22Rv1 (cell line): Measurements from ENCODE around the gene CETP.

ENCODE experiments used
- H3K27ac ChIP-seq: fragments of 450-650 bp; 2 replicates; pipeline ENCODE4 v1.5.1; 2017
- ZFX ChIP-seq: fragments of 450-650 bp; IDR thresholded peaks from 2 replicates; pipeline ENCODE4 v1.6.1; 2017; ENCODE audit warnings: antibody characterized with exemption, borderline replicate concordance
- TF ChIP-seq, protein P1 (sequence below): fragments of 450-650 bp; IDR thresholded peaks from 2 replicates; pipeline ENCODE4 v1.5.1; 2017; ENCODE audit warnings: mild to moderate bottlenecking

Gene CETP

DNA sequence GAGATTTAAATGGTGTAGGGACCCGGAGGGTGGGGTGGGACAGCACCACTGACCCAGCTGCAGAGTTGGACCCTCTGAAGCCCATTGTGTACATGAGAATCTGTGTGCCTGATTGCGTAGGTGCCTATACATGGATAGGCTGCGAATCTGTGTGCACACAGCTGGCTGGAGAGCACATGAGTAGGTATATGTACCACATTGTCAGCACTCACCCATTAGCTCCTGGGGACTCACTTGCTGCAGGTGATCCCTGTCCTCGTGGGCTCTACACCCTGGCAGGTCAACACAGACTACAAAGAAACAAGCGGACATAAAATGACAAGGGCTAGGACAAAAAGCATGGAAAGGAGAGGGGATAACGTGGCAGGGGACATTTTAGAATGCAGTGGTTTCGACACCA lies 11.3 kb upstream of the CETP start:
- TF ChIP-seq, protein P1, sequence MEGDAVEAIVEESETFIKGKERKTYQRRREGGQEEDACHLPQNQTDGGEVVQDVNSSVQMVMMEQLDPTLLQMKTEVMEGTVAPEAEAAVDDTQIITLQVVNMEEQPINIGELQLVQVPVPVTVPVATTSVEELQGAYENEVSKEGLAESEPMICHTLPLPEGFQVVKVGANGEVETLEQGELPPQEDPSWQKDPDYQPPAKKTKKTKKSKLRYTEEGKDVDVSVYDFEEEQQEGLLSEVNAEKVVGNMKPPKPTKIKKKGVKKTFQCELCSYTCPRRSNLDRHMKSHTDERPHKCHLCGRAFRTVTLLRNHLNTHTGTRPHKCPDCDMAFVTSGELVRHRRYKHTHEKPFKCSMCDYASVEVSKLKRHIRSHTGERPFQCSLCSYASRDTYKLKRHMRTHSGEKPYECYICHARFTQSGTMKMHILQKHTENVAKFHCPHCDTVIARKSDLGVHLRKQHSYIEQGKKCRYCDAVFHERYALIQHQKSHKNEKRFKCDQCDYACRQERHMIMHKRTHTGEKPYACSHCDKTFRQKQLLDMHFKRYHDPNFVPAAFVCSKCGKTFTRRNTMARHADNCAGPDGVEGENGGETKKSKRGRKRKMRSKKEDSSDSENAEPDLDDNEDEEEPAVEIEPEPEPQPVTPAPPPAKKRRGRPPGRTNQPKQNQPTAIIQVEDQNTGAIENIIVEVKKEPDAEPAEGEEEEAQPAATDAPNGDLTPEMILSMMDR: no peak
- TF ChIP-seq ZFX: no peak
- no peak overlapping the region for H3K27ac ChIP-seq

GRCh38 chr16:56950881-56951771 lies 10.6 kb upstream of the CETP start:
- no peak overlapping the region for H3K27ac ChIP-seq
- no peak for TF ChIP-seq ZFX
- TF ChIP-seq, protein P1: peak; percentile 62

- no peak overlapping the region for H3K27ac ChIP-seq
- no peak for TF ChIP-seq ZFX
- TF ChIP-seq, protein P1: no peak
These were observed 8.7 kb upstream of the CETP start for GRCh38 chr16:56953006-56953405.

- H3K27ac ChIP-seq: no peak overlapping the region
- no peak for TF ChIP-seq ZFX
- TF ChIP-seq, protein P1: no peak
These were observed 5.7 kb upstream of the CETP start for GRCh38 chr16:56956076-56956475.

DNA sequence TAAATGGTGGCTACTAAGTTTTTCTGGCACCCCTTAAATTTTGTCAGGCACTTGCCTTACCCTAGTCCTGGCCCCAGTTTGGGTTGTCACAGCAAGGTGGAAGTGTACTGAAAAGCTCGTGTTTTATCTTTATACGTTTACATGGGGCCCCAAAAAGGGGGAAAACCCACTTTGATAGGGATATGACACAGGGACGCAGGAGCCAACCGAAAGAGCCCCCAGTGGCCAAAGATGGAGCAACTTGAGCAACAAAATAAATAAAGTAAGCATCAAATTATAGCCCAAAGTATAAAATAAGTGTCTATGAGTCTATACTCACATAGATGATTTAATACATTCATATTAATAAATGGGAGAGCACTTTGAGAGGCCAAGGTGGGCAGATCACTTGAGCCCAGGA lies 5.0 kb upstream of the CETP start:
- no peak overlapping the region for H3K27ac ChIP-seq
- TF ChIP-seq, protein P1: 0 out of 2 replicates have a peak, but pooled peaks have one; percentile 13
- TF ChIP-seq ZFX: no peak

- no peak overlapping the region for H3K27ac ChIP-seq
- TF ChIP-seq, protein P1: no peak
- TF ChIP-seq ZFX: no peak
These were observed 969 bp upstream of the CETP start for GRCh38 chr16:56960681-56961281.

DNA sequence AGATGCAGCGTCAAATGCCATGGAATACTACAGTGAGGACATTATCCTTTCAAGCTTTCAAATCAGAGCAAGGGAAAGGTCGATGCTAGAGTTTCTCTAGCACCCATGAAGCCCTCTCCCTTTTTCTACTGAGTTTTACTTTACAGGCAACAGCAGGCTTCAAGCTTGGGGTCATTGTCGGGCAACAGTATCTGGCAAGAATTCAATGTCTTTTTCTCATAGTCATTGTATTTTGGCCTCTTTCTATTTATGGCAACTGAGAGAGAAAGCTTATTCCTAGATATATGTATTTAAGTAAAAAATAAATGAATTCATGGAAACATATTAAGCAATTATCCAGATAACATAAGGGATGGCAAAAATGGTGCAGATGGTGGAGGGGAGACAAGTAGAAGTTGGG lies 364 bp upstream of the CETP start:
- TF ChIP-seq ZFX: no peak
- TF ChIP-seq, protein P1: no peak
- H3K27ac ChIP-seq: no peak overlapping the region
